Neural cell (in vitro differentiated cells): ENCODE data around the gene ABCA8.

Experiments used
- CTCF ChIP-seq: fragments of 450-650 bp; IDR thresholded peaks from 2 replicates; pipeline ENCODE4 v1.5.1; 2014; ENCODE audit warnings: antibody characterized with exemption, mild to moderate bottlenecking, moderate library complexity; ENCODE audit not compliant: poor library complexity, severe bottlenecking
- EZH2 ChIP-seq: fragments of 200-600, 300-800 bp; shearing (Covaris generic), sonication (generic); IDR thresholded peaks from 2 replicates; pipeline ENCODE4 v1.6.1; 2014; ENCODE audit warnings: antibody characterized with exemption, low read length, borderline replicate concordance, mild to moderate bottlenecking; ENCODE audit not compliant: insufficient read depth, poor library complexity, severe bottlenecking
- POLR2AphosphoS5 ChIP-seq: IDR thresholded peaks from 2 replicates; pipeline ENCODE4 v1.6.1; 2012

- TF ChIP-seq CTCF (no peak), EZH2 (no peak), POLR2AphosphoS5 (no peak)
Measured at GRCh38 chr17:68954146-68954896, 871 bp downstream of the ABCA8 start.
